Panc1 (cell line): Measurements from ENCODE around the gene CHRM4. TPM values are rescaled to one million over a fixed set of nuclear protein-coding genes. Genes with fewer than 3 reads are reported as not detected.

ENCODE experiments used
- ATAC-seq: fragments of 200-7000 bp; cut with Tn5 transposase; 2 replicates; pipeline ENCODE4 v1.9.1; 2020; ENCODE audit warnings: mild to moderate bottlenecking, moderate library complexity
- BruUV-seq: library from RNA; stranded (reverse); fragments of 400-500 nt; replicated peaks from 2 replicates; lab custom pipeline; 2021; lab: Mats Ljungman, UMichigan
- CTCF ChIA-PET: fragments of 300-600 bp; sonication (Branson Sonifier 250); formaldehyde crosslinking; loops from one replicate; lab custom pipeline; 2022; ENCODE audit warnings: antibody characterized with exemption; lab: Charles Lee
- POLR2A ChIA-PET: fragments of 300-600 bp; sonication (Branson Sonifier 250); formaldehyde crosslinking; loops from one replicate; lab custom pipeline; 2022; ENCODE audit warnings: antibody characterized with exemption; lab: Charles Lee
- DNase-seq: peaks from one replicate; pipeline ENCODE4 v3.0.0-alpha.2; 2010; ENCODE audit warnings: low read depth, low spot score
- H3K27ac ChIP-seq: 2 replicates; pipeline ENCODE4 v1.5.1; 2011; ENCODE audit warnings: mild to moderate bottlenecking, low read length, inconsistent platforms
- H3K27me3 ChIP-seq: fragments of 200-500 bp; sonication (Bioruptor generic); 2 replicates; pipeline ENCODE4 v1.6.0; 2014; ENCODE audit warnings: low read length, inconsistent platforms; ENCODE audit not compliant: control insufficient read depth, insufficient read depth
- H3K36me3 ChIP-seq: fragments of 200-500 bp; sonication (Bioruptor generic); 2 replicates; pipeline ENCODE4 v1.5.1; 2014; ENCODE audit warnings: inconsistent platforms, mild to moderate bottlenecking, low read length, moderate library complexity; ENCODE audit not compliant: control insufficient read depth, insufficient read depth
- H3K4me1 ChIP-seq: 2 replicates; pipeline ENCODE4 v1.5.1; 2011; ENCODE audit warnings: inconsistent platforms, mild to moderate bottlenecking, low read length, moderate library complexity; ENCODE audit not compliant: control insufficient read depth, insufficient read depth
- H3K4me3 ChIP-seq, 2 experiments: 2 replicates each; pipeline ENCODE4 v1.5.1; 2011 to 2012; ENCODE audit warnings: low read depth in 2 of 2, low read length in 2 of 2, mild to moderate bottlenecking in 2 of 2, inconsistent platforms in 1 of 2, moderate library complexity in 1 of 2
- H3K9me3 ChIP-seq: fragments of 200-500 bp; sonication (Bioruptor generic); 2 replicates; pipeline ENCODE4 v1.5.1; 2014; ENCODE audit warnings: low read depth, mild to moderate bottlenecking, inconsistent platforms, low read length, moderate library complexity; ENCODE audit not compliant: control insufficient read depth, insufficient read depth
- POLR2AphosphoS5 ChIP-seq: IDR thresholded peaks from 2 replicates; pipeline ENCODE4 v1.6.1; 2012; ENCODE audit warnings: mild to moderate bottlenecking, low read depth, low read length, moderate library complexity
- SIN3A ChIP-seq: IDR thresholded peaks from 2 replicates; pipeline ENCODE4 v1.6.1; 2012; ENCODE audit warnings: low read depth, mild to moderate bottlenecking, low read length, moderate library complexity, borderline replicate concordance; ENCODE audit not compliant: insufficient read depth
- TCF7L2 ChIP-seq: IDR thresholded peaks from 2 replicates; pipeline ENCODE4 v1.6.1; 2011; ENCODE audit warnings: mild to moderate bottlenecking, low read depth, low read length, inconsistent platforms
- in situ Hi-C: cut with HindIII; loops from 2 replicates; pipeline ENCODE4 v1.10.0; 2016; ENCODE audit warnings: low sequenced_read_pairs, low pct_unique_long_range_greater_than_20kb
- intact Hi-C: fragments of 100-400 bp; cut with micrococcal nuclease; formaldehyde crosslinking; loops from one replicate; pipeline ENCODE4 v1.10.0; 2022; ENCODE audit not compliant: unreplicated experiment
- total RNA-seq: library from RNA; stranded (reverse); gene quantifications from one replicate; pipeline ENCODE4 v1.2.1, GENCODE V29; 2021; ENCODE audit not compliant: unreplicated experiment
- TF ChIP-seq, protein P1 (sequence below): fragments of 450-650 bp; IDR thresholded peaks from 2 replicates; pipeline ENCODE4 v1.5.1; 2017; ENCODE audit warnings: mild to moderate bottlenecking
- TF ChIP-seq, protein P2 (sequence below), 2 experiments: IDR thresholded peaks; 2 replicates each; pipeline ENCODE4 v1.6.1; 2011 to 2012; ENCODE audit warnings: low read depth in 2 of 2, control low read depth in 1 of 2, low read length in 1 of 2, mild to moderate bottlenecking in 1 of 2, moderate library complexity in 1 of 2; ENCODE audit not compliant: insufficient read depth in 1 of 2

Gene CHRM4
- total RNA-seq, 1 experiment from 2014 or later: 3.1 TPM

DNA sequence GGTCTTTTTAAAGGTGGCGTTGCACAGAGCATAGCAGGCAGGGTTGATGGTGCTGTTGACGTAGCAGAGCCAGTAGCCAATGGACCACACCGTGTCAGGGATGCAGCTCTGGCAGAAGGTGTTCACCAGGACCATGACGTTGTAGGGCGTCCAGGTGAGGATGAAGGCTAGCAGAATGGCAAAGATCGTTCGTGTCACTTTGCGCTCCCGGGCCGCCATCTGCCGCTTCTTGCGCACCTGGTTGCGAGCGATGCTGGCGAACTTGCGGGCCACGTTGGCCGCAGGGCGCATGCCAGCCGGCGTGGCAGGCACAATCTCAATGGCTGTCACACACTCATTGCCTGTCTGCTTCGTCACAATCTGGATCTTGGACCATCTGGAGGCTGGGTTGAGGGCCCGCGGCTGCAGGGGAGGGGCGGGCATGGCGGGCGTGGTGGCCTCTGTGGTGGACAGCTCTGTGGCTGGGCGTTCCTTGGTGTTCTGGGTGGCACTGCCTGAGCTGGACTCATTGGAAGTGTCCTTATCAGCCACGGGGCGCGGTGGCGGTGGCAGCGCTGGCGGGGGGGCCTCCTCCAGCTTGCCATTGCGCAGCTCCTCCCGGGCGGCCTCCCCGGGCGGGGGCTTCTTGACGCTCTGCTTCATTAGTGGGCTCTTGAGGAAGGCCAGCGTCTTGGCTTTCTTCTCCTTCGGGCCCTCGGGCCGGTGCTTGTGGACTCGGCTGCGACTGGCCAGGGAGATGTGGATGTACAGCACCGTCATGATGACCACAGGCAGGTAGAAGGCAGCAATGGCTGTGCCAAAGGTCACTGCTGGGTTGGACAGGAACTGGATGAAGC is 6.2 kb downstream of the CHRM4 start:
- in situ Hi-C loops (no loop called here), intact Hi-C loops (loop anchor here (5.0 kb wide), 1 partner anchor 152 kb away; no protein-coding TSS in a partner anchor)

DNA sequence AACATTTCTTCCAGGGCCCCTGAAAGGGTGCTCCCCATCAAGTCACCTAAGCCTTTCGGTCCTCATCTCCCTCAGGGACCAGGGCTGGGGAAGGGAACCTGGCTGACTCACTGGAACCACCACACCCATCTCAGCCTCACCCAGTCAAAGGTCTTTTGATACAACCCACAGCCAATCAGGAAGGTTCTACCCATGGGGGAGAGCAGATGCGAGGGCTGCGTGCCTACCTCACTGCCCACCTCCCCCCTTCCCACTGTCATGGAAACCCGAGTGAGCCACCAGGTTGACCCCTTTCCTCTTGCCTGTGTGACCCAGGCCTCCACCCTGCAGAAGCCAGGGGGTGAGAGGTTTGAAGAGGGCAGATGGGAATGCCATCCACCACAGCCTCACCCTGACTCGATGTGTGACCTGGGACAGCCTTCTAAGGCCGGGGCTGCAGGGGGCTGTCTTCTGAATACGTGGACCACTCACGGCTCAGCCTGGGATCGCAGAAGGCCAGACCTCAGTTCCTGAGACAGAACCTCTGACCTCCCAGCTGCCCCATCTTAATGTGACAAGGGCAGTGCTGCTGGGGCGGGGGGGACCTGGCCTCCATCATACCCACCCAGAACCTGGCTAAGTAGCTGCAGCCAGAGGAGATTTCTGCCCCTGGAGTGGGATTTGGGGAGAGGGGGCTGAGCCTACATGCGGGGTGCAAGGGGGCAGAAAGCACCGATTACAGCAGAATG is 7.4 kb downstream of the CHRM4 start:
- no TSS peak for BruUV-seq
- ATAC-seq (no peak), DNase-seq (no peak)
- in situ Hi-C loops: no loop called here
- POLR2A ChIA-PET: no interaction called here
- H3K4me3 ChIP-seq: no peak overlapping the region
- H3K27ac ChIP-seq: no peak overlapping the region
- H3K9me3 ChIP-seq: no peaks in the 10 kb centered on the region
- intact Hi-C loops: no loop called here
- CTCF ChIA-PET: interaction anchor here (1.3 kb wide), 1 partner anchor 23 kb away, joined by 3 read pairs; no protein-coding TSS in a partner anchor
- no peak; the same call in 1 of the 2 replicates for TF ChIP-seq POLR2AphosphoS5
- H3K36me3 ChIP-seq: no peaks in the 10 kb centered on the region; the same call in 1 of the 2 replicates
- peaks cover 3% of the 10 kb centered on the region; the same call in 1 of the 2 replicates for H3K27me3 ChIP-seq
- peaks cover 19% of the 10 kb centered on the region for H3K4me1 ChIP-seq

More for the DNA sequence above, 6.2 kb downstream of the CHRM4 start:
- no peak for TF ChIP-seq TCF7L2
- TF ChIP-seq, protein P1, sequence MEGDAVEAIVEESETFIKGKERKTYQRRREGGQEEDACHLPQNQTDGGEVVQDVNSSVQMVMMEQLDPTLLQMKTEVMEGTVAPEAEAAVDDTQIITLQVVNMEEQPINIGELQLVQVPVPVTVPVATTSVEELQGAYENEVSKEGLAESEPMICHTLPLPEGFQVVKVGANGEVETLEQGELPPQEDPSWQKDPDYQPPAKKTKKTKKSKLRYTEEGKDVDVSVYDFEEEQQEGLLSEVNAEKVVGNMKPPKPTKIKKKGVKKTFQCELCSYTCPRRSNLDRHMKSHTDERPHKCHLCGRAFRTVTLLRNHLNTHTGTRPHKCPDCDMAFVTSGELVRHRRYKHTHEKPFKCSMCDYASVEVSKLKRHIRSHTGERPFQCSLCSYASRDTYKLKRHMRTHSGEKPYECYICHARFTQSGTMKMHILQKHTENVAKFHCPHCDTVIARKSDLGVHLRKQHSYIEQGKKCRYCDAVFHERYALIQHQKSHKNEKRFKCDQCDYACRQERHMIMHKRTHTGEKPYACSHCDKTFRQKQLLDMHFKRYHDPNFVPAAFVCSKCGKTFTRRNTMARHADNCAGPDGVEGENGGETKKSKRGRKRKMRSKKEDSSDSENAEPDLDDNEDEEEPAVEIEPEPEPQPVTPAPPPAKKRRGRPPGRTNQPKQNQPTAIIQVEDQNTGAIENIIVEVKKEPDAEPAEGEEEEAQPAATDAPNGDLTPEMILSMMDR: no peak
- TF ChIP-seq SIN3A: no peak
- TF ChIP-seq, protein P2, sequence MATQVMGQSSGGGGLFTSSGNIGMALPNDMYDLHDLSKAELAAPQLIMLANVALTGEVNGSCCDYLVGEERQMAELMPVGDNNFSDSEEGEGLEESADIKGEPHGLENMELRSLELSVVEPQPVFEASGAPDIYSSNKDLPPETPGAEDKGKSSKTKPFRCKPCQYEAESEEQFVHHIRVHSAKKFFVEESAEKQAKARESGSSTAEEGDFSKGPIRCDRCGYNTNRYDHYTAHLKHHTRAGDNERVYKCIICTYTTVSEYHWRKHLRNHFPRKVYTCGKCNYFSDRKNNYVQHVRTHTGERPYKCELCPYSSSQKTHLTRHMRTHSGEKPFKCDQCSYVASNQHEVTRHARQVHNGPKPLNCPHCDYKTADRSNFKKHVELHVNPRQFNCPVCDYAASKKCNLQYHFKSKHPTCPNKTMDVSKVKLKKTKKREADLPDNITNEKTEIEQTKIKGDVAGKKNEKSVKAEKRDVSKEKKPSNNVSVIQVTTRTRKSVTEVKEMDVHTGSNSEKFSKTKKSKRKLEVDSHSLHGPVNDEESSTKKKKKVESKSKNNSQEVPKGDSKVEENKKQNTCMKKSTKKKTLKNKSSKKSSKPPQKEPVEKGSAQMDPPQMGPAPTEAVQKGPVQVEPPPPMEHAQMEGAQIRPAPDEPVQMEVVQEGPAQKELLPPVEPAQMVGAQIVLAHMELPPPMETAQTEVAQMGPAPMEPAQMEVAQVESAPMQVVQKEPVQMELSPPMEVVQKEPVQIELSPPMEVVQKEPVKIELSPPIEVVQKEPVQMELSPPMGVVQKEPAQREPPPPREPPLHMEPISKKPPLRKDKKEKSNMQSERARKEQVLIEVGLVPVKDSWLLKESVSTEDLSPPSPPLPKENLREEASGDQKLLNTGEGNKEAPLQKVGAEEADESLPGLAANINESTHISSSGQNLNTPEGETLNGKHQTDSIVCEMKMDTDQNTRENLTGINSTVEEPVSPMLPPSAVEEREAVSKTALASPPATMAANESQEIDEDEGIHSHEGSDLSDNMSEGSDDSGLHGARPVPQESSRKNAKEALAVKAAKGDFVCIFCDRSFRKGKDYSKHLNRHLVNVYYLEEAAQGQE (IDR thresholded peaks at IDR 0.05; ENCODE audit: insufficient read depth in 1 of 2, low read depth in 2 of 2, low read length in 1 of 2): no peak
- no peak for TF ChIP-seq POLR2AphosphoS5
- no peak overlapping the region for H3K4me3 ChIP-seq
- ChIA-PET CTCF (no interaction called here), POLR2A (no interaction called here)
- peaks cover 3% of the 10 kb centered on the region; the same call in 1 of the 2 replicates for H3K27me3 ChIP-seq
- DNase-seq (no peak), ATAC-seq (no peak)
- no TSS peak for BruUV-seq
- H3K4me1 ChIP-seq: peaks cover 18% of the 10 kb centered on the region
- H3K36me3 ChIP-seq: no peaks in the 10 kb centered on the region; the same call in 1 of the 2 replicates
- no peaks in the 10 kb centered on the region for H3K9me3 ChIP-seq
- no peak overlapping the region for H3K27ac ChIP-seq
